T1000 (cell line): ENCODE results near the gene WWOX.

Source experiments
- DNase-seq: peaks from one replicate; lab custom pipeline; 2025; ENCODE audit warnings: mixed read lengths; lab: John Stamatoyannopoulos, UW

Gene WWOX

DNA sequence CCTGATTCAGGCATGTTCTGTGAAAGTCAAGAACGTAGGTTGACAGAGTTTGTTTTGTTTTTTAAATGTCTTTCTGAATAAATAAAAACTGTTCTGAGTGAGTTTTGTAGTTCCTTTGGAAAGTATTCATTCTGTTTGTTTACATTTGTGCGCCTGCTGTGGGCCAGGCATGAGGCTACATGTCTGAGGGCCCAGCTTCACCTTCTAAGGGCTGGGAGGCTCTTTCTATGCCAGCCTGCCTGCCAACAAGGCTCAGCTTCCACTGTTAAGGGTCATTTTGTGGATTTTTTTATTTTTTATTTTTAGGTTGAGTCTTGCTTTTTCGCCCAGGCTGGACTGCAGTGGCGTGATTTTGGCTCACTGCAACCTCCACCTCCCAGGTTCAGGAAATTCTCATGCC, 6.1 kb downstream of the WWOX start:
- no peak for DNase-seq

DNA sequence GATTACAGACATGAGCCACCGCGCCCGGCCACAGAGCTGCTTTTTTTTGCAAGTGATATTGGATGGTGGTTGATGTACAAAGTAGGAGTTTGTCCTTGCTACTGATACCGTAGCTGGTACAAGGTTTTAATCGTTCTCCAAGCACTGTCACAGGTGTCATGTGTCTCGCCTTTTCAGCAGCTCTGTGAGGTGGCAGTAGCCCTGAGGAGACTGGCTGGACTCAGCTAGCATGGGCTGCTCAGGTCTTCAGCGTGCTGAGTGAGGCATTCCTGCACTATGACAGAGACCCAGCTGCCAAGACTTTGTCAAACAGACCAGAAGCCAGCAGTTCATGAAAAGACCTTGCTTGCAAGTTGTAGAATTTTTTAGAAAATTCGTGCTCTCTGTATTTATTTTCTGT, 7.2 kb downstream of the WWOX start:
- DNase-seq: no peak

- DNase-seq: no peak
Observed at GRCh38 chr16:78108451-78108850, 9.0 kb downstream of the WWOX start.

- DNase-seq: no peak
Observed at GRCh38 chr16:78113258-78113657, 13.8 kb downstream of the WWOX start.

GRCh38 chr16:78115659-78116058, 16.2 kb downstream of the WWOX start:
- no peak for DNase-seq

GRCh38 chr16:78116946-78117345, 17.5 kb downstream of the WWOX start:
- DNase-seq: no peak

DNA sequence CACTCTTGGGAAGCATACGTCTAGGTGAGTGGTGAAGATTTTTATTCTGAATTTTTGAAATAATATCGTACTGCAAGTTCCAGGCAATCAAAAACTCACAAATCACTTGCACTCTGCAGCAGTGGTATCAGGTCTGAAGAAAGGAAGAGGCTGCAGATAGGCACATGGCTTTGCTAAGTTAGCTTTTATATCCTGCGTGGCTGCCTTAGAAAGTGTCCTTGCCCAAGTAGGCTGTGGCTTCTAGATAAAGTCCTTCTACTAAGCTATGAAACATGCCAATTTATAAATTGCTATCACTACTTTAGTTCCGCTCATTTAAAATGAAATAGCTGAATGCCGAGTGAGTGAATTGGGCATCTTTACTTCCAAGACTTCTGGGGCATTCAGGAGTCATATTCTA, 17.9 kb downstream of the WWOX start:
- no peak for DNase-seq

GRCh38 chr16:78118469-78119025, 19.1 kb downstream of the WWOX start:
- DNase-seq: no peak

DNA sequence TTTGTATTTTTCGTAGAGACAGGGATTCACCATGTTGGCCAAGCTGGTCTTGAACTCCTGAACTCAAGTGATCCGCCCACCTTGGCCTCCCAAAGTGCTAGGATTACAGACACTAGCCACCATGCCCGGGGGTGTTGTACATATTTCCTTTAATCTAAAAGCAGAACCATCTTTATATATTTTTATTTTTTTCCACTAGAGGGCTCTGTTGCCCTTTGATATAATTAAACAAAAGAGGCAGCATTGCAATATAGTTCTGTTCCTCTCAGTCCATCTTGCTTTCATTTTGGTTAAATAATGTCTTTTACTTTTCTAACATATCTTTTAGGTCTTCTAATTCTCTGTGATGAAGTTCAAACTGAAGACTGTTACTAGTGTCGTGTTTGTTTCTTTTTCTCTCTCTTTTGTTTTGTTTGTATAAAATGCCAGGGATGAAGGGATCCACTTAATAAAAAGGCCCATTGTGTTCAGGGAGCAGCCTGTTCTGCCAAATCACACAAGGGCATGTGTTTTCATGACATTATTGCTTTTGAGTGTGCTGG, 23.4 kb downstream of the WWOX start:
- DNase-seq: no peak

DNA sequence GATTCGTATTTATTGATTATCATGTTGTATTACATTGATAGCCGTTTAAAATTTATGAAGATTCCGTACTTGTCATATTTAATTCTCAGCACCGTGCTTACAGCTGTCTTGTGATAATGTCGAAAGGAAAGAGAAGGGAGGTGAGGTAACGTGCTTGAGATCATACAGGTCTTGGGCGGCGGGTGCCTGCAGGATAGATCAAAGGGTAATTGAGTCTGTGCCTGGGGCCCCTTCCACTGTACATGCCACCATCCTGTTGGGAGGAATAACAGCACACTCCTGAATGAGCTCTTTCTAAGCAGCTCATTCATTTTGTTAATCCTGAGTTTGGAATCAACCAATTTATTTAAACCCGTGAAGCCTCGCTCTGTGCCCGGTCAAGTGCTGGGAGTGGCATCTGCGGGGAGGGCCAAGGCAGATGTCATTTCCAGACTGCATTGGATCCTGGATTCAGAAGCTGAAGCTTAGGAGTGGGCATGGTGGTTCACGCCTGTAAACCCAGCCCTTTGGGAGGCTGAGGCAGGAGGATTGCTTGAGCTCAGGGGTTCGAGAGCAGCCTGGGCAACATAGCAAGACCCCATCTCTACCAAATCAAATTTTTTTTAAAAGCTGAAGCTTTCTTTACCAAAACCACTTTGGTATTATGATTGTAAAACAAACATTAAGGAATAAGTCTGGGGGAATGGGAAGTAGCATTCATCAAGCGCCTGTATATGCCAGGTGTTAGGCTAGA, 25.8 kb downstream of the WWOX start:
- DNase-seq: no peak

- DNase-seq: no peak
Observed at GRCh38 chr16:78126662-78127061, 27.2 kb downstream of the WWOX start.

DNA sequence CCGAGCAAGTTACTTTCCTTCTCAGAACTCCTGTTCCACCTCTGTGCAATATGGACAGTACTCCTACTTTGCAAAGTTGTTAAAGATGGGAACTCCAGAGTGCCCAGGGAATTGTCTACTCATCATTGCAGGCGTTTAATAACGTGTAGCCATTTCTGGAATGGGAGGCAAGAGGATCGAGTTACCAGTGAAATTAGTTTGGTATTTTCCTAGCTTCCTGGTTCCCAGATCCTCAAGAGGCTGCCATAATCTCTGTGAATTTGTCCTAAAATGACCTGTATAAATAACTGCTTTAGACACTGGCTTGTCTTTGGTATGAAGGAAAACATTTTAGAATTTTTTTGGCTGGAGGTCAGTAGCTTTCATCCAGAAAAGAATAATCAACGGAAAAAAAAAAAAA, 27.7 kb downstream of the WWOX start:
- no peak for DNase-seq

DNA sequence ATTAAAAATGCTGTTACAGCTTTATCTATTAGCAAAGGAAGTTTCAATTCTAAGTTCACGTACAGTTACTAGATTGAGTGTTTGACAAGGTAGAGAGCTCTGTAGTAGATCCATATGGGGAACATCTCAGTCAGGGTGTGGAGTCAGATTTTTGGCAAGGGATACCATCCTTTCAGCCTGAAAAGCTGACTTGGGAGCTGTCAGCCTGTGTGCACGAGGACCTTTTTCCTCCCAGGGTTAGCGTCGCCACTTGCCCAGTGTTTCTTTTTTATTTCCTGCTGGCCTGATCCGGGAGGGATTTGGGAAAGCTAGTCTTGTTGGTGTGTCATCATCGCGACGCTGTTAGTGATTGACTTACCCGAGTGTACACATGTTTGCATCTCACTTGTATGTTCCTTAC, 29.5 kb downstream of the WWOX start:
- no peak for DNase-seq

- no peak for DNase-seq
Observed at GRCh38 chr16:78129349-78129748, 29.9 kb downstream of the WWOX start.

GRCh38 chr16:78130083-78130608, 30.7 kb downstream of the WWOX start:
- DNase-seq: no peak

DNA sequence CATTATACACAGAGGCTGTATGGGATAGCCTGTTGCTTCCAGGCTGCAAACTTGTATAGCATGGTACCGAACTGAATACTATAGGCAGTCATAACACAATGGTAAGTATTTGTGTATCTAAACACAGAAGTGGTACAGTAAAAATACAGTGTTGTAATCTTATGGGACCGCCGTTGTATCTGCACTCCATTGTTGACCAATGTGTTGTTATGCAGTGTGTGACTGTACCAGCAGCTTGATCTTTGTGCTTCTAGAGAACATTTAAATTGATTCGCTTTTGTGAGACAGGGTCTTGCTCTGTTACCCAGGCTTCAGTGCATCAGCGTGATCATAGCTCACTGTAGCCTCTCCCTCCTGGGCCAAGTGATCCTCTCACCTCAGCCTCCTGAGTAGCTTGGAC, 31.5 kb downstream of the WWOX start:
- DNase-seq: no peak

GRCh38 chr16:78133919-78134318, 34.5 kb downstream of the WWOX start:
- no peak for DNase-seq

DNA sequence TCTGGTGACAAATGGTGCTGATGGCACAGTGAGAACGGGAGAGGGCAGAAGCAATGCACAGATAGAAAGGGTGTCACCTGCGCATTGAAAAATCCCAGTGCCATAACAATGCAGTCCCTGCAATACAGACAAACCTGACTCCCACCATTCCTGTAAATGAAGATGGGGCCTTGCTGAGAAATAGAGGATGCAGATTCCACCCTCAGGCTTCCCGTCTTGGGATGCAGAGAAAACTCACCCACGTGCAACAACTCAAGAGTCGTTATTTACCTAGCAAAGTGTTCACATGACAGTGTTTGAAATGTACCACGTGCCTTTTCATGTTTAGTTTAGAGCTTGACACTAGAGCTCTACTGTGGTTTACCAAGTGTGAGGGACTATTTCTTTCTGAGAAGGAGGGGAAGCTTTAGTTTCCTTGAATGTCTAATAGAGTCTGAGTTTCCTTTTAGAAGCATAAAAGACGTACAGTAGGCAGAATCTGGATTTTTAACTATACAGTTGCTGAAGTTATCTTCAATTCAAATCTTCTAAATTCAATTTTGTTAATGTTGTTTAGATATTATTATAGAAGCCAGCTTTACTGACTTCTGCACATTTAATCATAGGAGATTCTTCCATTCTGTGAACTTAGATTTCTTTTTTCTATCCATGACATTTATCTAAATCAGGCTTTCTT, 35.6 kb downstream of the WWOX start:
- DNase-seq: no peak

DNA sequence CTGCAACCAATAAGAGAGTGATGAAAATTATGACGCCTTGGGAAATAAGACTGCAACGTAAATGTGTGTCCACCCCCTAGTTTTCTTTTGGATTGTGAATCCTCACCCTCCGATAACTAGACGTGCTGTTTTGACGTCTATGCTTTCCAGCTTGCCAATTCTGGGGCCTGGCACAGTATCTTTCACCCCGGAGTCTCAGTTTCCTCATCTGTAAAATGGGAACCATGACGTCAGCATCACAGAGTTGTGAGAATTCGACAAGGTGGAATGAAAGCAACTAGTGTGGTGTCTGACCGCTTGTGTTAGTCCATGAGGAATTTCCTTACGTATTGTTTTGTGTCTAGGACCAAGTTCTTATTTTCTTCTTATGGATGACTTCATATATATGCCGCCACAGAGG, 37.7 kb downstream of the WWOX start:
- no peak for DNase-seq

- no peak for DNase-seq
Observed at GRCh38 chr16:78137782-78138616, 38.5 kb downstream of the WWOX start.

- no peak for DNase-seq
Observed at GRCh38 chr16:78140818-78141466, 41.5 kb downstream of the WWOX start.

GRCh38 chr16:78142788-78143187, 43.3 kb downstream of the WWOX start:
- no peak for DNase-seq
